ENCODE results near the gene SLC6A6. TPM values are rescaled to one million over a fixed set of nuclear protein-coding genes. Genes with fewer than 3 reads are reported as not detected.

Gene SLC6A6
- total and polyA plus RNA-seq, 2 donors (not counting 1 experiment from before 2014, with no cell fraction given), result 8.9 to 24.0 TPM

GRCh38 chr3:14440168-14440518, 37.7 kb downstream of the SLC6A6 start:
- Histone ChIP-seq H3K4me1 (ENCODE audit: control insufficient read depth, extremely low read depth, insufficient read depth, low read length) (peaks cover 11% of the 10 kb centered on the region), H3K9me3 (ENCODE audit: control insufficient read depth, insufficient read depth, low read depth, low read length) (no peaks in the 10 kb centered on the region), H3K4me3 (replicated peaks in 1 of 4; ENCODE audit: control extremely low read depth in 1 of 4, insufficient read depth in 1 of 4, low read depth in 3 of 4, low read length in 4 of 4) (no peak overlapping the region), H4K20me1 (ENCODE audit: control insufficient read depth, extremely low read depth, insufficient read depth, low read length) (no peaks in the 10 kb centered on the region), H3K79me2 (ENCODE audit: control insufficient read depth, insufficient read depth, low read length) (no peaks in the 10 kb centered on the region), H3K36me3 (ENCODE audit: control insufficient read depth, insufficient read depth, low read length) (peaks cover 1% of the 10 kb centered on the region), H3K27me3 (ENCODE audit: control insufficient read depth, insufficient read depth, low read length) (no peaks in the 10 kb centered on the region), H3K9ac (ENCODE audit: insufficient read depth, low read length) (no peak overlapping the region), H2AFZ (ENCODE audit: low read length) (no peak overlapping the region), H3K4me2 (ENCODE audit: extremely low read depth, insufficient read depth, low read length) (no peak overlapping the region), H3K27ac (ENCODE audit: insufficient read depth, low read length) (no peak overlapping the region)
- no peak for TF ChIP-seq EZH2 (IDR thresholded peaks at IDR 0.05; ENCODE audit: low read length, missing control alignments)
- no peak for TF ChIP-seq CTCF (conservative IDR thresholded peaks at IDR 0.05 in 1 of 2, IDR thresholded peaks at IDR 0.05 in 1 of 2; ENCODE audit: low read depth in 1 of 2, low read length in 2 of 2)
- DNase-seq (ENCODE audit: low read depth in 2 of 2), result no peak

- Histone ChIP-seq H4K20me1 (ENCODE audit: control insufficient read depth, extremely low read depth, insufficient read depth, low read length) (no peaks in the 10 kb centered on the region), H3K4me1 (ENCODE audit: control insufficient read depth, extremely low read depth, insufficient read depth, low read length) (peaks cover 11% of the 10 kb centered on the region), H3K4me2 (ENCODE audit: extremely low read depth, insufficient read depth, low read length) (no peak overlapping the region), H3K9me3 (ENCODE audit: control insufficient read depth, insufficient read depth, low read depth, low read length) (no peaks in the 10 kb centered on the region), H3K79me2 (ENCODE audit: control insufficient read depth, insufficient read depth, low read length) (no peaks in the 10 kb centered on the region), H2AFZ (ENCODE audit: low read length) (no peak overlapping the region), H3K36me3 (ENCODE audit: control insufficient read depth, insufficient read depth, low read length) (peaks cover 2% of the 10 kb centered on the region), H3K27ac (ENCODE audit: insufficient read depth, low read length) (no peak overlapping the region), H3K4me3 (replicated peaks in 1 of 4; ENCODE audit: control extremely low read depth in 1 of 4, insufficient read depth in 1 of 4, low read depth in 3 of 4, low read length in 4 of 4) (no peak overlapping the region), H3K9ac (ENCODE audit: insufficient read depth, low read length) (no peak overlapping the region), H3K27me3 (ENCODE audit: control insufficient read depth, insufficient read depth, low read length) (no peaks in the 10 kb centered on the region)
- DNase-seq (ENCODE audit: low read depth in 2 of 2), result peak in 1 of 2 donors; percentile 53
- no peak for TF ChIP-seq CTCF (conservative IDR thresholded peaks at IDR 0.05 in 1 of 2, IDR thresholded peaks at IDR 0.05 in 1 of 2; ENCODE audit: low read depth in 1 of 2, low read length in 2 of 2)
- TF ChIP-seq EZH2 (IDR thresholded peaks at IDR 0.05; ENCODE audit: low read length, missing control alignments), result no peak
These were observed 38.3 kb downstream of the SLC6A6 start for GRCh38 chr3:14440531-14441239.

GRCh38 chr3:14441240-14441919, 39.0 kb downstream of the SLC6A6 start:
- no peak overlapping the region for H3K4me2 ChIP-seq (ENCODE audit: extremely low read depth, insufficient read depth, low read length)
- no peak overlapping the region for H3K9ac ChIP-seq (ENCODE audit: insufficient read depth, low read length)
- peaks cover 11% of the 10 kb centered on the region for H3K4me1 ChIP-seq (ENCODE audit: control insufficient read depth, extremely low read depth, insufficient read depth, low read length)
- DNase-seq (ENCODE audit: low read depth in 2 of 2), result no peak
- H3K79me2 ChIP-seq (ENCODE audit: control insufficient read depth, insufficient read depth, low read length), result no peaks in the 10 kb centered on the region
- no peak for TF ChIP-seq EZH2 (IDR thresholded peaks at IDR 0.05; ENCODE audit: low read length, missing control alignments)
- no peak for TF ChIP-seq CTCF (conservative IDR thresholded peaks at IDR 0.05 in 1 of 2, IDR thresholded peaks at IDR 0.05 in 1 of 2; ENCODE audit: low read depth in 1 of 2, low read length in 2 of 2)
- peaks cover 5% of the 10 kb centered on the region for H3K36me3 ChIP-seq (ENCODE audit: control insufficient read depth, insufficient read depth, low read length)
- no peak overlapping the region for H3K4me3 ChIP-seq (replicated peaks in 1 of 4; ENCODE audit: control extremely low read depth in 1 of 4, insufficient read depth in 1 of 4, low read depth in 3 of 4, low read length in 4 of 4)
- no peaks in the 10 kb centered on the region for H4K20me1 ChIP-seq (ENCODE audit: control insufficient read depth, extremely low read depth, insufficient read depth, low read length)
- H3K27ac ChIP-seq (ENCODE audit: insufficient read depth, low read length), result no peak overlapping the region
- no peaks in the 10 kb centered on the region for H3K9me3 ChIP-seq (ENCODE audit: control insufficient read depth, insufficient read depth, low read depth, low read length)
- no peak overlapping the region for H2AFZ ChIP-seq (ENCODE audit: low read length)
- H3K27me3 ChIP-seq (ENCODE audit: control insufficient read depth, insufficient read depth, low read length), result no peaks in the 10 kb centered on the region
